WERI-Rb-1 (cell line): ENCODE results near the gene SLC5A1.
"Not testable (repeated sequence)": the region's sequence is repeated elsewhere in the genome, so short reads cannot be mapped to it uniquely, and the experiment has no call there.

Source experiments
- DNase-seq: peaks from one replicate; pipeline ENCODE4 v3.0.0-alpha.2; 2020
- H3K27ac ChIP-seq: fragments of 250-450 bp; sonication (Bioruptor Pico); 2 replicates; pipeline ENCODE4 v1.5.1; 2020; ENCODE audit warnings: mild to moderate bottlenecking, moderate library complexity
- H3K27me3 ChIP-seq: fragments of 250-450 bp; sonication (Bioruptor Pico); 2 replicates; pipeline ENCODE4 v1.5.1; 2021; ENCODE audit warnings: mild to moderate bottlenecking, low read depth, moderate library complexity; ENCODE audit not compliant: insufficient read depth, severe bottlenecking
- H3K36me3 ChIP-seq: fragments of 250-450 bp; sonication (Bioruptor Pico); 2 replicates; pipeline ENCODE4 v1.5.1; 2020; ENCODE audit warnings: mild to moderate bottlenecking, moderate library complexity
- H3K4me3 ChIP-seq: 2 replicates; pipeline ENCODE4 v1.5.1; 2011; ENCODE audit warnings: low read depth, mild to moderate bottlenecking, control low read depth, low read length
- H3K9me3 ChIP-seq: fragments of 250-450 bp; sonication (Bioruptor Pico); 2 replicates; pipeline ENCODE4 v1.5.1; 2021; ENCODE audit warnings: mild to moderate bottlenecking, moderate library complexity; ENCODE audit not compliant: severe bottlenecking
- CTCF ChIP-seq: IDR thresholded peaks from 2 replicates; pipeline ENCODE4 v1.5.1; 2011; ENCODE audit warnings: low read depth, mild to moderate bottlenecking, control low read depth, inconsistent platforms, low read length

SLC5A1 gene

DNA sequence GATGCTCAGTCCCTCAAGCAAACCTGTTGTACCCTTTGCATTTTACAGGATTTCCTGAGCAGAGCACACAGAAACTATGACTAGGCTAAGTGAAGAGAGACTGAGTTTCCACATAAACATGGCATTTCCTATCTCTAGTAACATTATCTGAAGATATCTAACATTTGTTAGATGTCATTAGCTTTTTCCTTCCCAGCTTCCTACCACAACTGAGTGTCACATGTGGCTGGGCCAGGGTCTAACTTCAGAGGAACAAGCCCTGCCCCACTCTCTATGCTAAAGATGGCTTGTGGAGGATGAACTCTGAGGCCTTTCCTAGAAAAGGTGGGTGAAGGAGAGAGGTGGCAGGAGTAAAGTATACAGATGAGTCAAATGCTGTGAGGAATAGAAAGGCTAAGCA lies 99.5 kb downstream of the SLC5A1 start:
- no peak overlapping the region for H3K27ac ChIP-seq

DNA sequence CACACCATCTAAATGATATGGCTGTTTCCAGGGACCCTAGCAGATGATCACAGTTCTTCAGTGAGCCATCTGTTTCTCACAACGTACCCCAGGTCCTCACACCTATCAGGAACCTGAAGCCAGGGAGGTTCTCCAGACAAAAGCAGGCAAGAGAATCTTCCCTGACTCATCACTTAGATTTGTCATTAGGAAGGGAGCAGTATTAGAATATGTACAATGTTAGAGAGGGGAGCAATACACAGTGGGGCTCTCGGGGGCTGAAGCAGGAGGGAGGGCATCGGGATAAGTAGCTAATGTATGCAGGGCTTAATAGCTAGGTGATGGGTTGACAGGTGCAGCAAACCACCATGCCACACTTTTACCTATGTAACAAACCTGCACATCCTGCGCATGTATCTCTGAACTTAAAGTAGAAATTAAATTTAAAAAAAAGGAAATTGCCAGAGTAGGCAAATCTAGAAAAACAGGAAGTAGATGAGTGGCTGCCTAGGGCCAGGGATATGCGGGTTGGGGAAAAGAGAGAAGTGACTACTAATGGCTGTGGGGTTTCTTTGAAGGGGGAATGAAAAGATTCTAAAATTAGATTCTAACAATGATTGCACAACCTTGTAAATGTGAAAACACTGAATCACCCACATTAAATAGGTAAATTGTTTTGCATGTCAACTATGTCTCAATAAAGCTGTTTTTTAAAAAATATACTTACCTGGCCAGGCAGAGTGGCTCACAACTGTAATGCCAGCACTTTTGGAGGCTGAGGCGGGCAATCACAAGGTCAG lies 101.6 kb downstream of the SLC5A1 start:
- no peaks in the 10 kb centered on the region for H3K9me3 ChIP-seq
- DNase-seq = no peak

More for the DNA sequence above, 99.5 kb downstream of the SLC5A1 start:
- Histone ChIP-seq H3K27me3 (peaks cover 12% of the 10 kb centered on the region), H3K36me3 (no peaks in the 10 kb centered on the region), H3K9me3 (no peaks in the 10 kb centered on the region), H3K4me3 (no peak overlapping the region)
- DNase-seq = no peak
- TF ChIP-seq CTCF = no peak

GRCh38 chr22:32147128-32147527 lies 104.1 kb downstream of the SLC5A1 start:
- H3K27ac ChIP-seq, H3K36me3 ChIP-seq, DNase-seq, H3K4me3 ChIP-seq, H3K27me3 ChIP-seq, H3K9me3 ChIP-seq: not testable (repeated sequence)

More for the DNA sequence above, 101.6 kb downstream of the SLC5A1 start:
- H3K27me3 ChIP-seq = peaks cover 6% of the 10 kb centered on the region
- H3K4me3 ChIP-seq = no peak overlapping the region
- no peak for TF ChIP-seq CTCF
- H3K36me3 ChIP-seq = no peaks in the 10 kb centered on the region
- no peak overlapping the region for H3K27ac ChIP-seq

- H3K36me3 ChIP-seq, H3K27ac ChIP-seq, H3K4me3 ChIP-seq, H3K27me3 ChIP-seq, DNase-seq, H3K9me3 ChIP-seq: not testable (repeated sequence)
Observed at GRCh38 chr22:32148372-32148771, 105.3 kb downstream of the SLC5A1 start.

DNA sequence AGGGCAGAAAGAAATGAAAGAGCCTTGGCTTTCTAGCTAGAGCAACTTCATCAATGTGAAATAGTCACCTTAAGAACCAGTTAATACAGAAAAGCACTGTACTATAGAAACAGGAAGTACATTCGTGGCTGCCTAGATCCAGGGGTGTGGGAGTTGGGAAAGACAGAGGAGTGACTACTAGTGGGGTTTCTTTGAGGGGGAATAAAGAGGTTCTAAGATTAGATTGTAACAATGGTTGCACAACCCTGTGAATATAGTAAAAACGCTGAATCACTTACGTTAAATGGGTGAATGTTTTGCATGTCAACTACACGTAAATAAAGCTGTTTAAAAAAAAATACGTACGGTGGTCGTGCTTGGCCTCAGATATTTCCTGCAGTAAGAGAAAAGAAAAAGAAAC lies 107.6 kb downstream of the SLC5A1 start:
- H3K27ac ChIP-seq, H3K27me3 ChIP-seq, H3K4me3 ChIP-seq, DNase-seq, H3K36me3 ChIP-seq, H3K9me3 ChIP-seq: not testable (repeated sequence)

GRCh38 chr22:32151641-32152040 lies 108.6 kb downstream of the SLC5A1 start:
- not testable (repeated sequence) for H3K27me3 ChIP-seq

DNA sequence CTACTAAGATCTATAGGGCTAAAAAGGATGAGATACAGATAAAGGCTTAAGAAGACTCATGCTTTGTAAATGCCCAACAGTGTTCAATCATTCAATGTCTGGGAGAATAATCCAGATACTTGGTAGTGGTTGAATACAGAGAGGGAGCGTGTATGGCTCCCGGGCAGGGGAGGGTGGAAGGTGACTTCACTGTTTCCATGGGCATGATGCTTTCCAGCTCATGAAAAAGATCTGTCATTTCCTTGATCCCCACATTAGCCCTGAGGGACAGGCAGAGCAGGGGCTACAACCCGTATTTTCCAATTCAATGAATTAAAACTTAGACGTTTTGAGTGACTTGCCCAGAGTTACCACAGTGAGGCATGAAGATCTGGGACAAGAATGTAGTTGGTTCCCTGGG lies 111.7 kb downstream of the SLC5A1 start:
- H3K4me3 ChIP-seq, H3K36me3 ChIP-seq, DNase-seq, H3K27ac ChIP-seq, H3K9me3 ChIP-seq: not testable (repeated sequence)
- peaks cover 16% of the 10 kb centered on the region for H3K27me3 ChIP-seq

More at GRCh38 chr22:32151641-32152040, 108.6 kb downstream of the SLC5A1 start:
- H3K36me3 ChIP-seq, H3K27ac ChIP-seq, H3K4me3 ChIP-seq, H3K9me3 ChIP-seq, DNase-seq: not testable (repeated sequence)

- not testable (repeated sequence) for DNase-seq, H3K27ac ChIP-seq, H3K9me3 ChIP-seq, H3K4me3 ChIP-seq, H3K36me3 ChIP-seq
- H3K27me3 ChIP-seq = peaks cover 16% of the 10 kb centered on the region
Observed at GRCh38 chr22:32157632-32158031, 114.6 kb downstream of the SLC5A1 start.
